WTC11 (cell line): ENCODE measurements around the gene SHISA9. TPM values are rescaled to one million over a fixed set of nuclear protein-coding genes. Genes with fewer than 3 reads are reported as not detected.

Experiments
- ATAC-seq: fragments of 200-7000 bp; cut with Tn5 transposase; 2 replicates; pipeline ENCODE4 v1.10.0; 2021; ENCODE audit warnings: mild to moderate bottlenecking, moderate library complexity
- CTCF ChIA-PET: fragments of 300-600 bp; sonication (Branson Sonifier 250); formaldehyde crosslinking; loops from one replicate; lab custom pipeline; 2021; ENCODE audit warnings: antibody characterized with exemption; lab: Charles Lee
- POLR2A ChIA-PET: fragments of 350-600 bp; sonication (Branson Sonifier 250); formaldehyde crosslinking; loops from one replicate; lab custom pipeline; 2021; ENCODE audit warnings: antibody characterized with exemption; lab: Charles Lee
- DNase-seq: peaks from one replicate; pipeline ENCODE4 v3.0.0; 2021; ENCODE audit warnings: low spot score
- H3K27ac Mint-ChIP-seq: 2 replicates; pipeline ENCODE4 v1.8.0; 2021; ENCODE audit warnings: mixed read lengths
- H3K27me3 Mint-ChIP-seq: 2 replicates; pipeline ENCODE4 v1.8.0; 2021; ENCODE audit warnings: low read depth, mild to moderate bottlenecking, moderate library complexity, mixed read lengths
- H3K36me3 Mint-ChIP-seq: 2 replicates; pipeline ENCODE4 v1.8.0; 2021; ENCODE audit warnings: mixed read lengths
- H3K4me1 Mint-ChIP-seq: 2 replicates; pipeline ENCODE4 v1.8.0; 2022; ENCODE audit warnings: mixed read lengths
- H3K4me3 Mint-ChIP-seq: 2 replicates; pipeline ENCODE4 v1.8.0; 2021; ENCODE audit warnings: mild to moderate bottlenecking, moderate library complexity, mixed read lengths
- H3K9me3 Mint-ChIP-seq: 2 replicates; pipeline ENCODE4 v1.8.0; 2021; ENCODE audit warnings: mixed read lengths
- CREB1 ChIP-seq: sonication (generic); formaldehyde crosslinking; IDR thresholded peaks from 2 replicates; pipeline ENCODE4 v1.8.0; 2023; ENCODE audit warnings: mild to moderate bottlenecking, missing genetic modification reagents
- CTCF ChIP-seq: fragments of 200-600 bp; IDR thresholded peaks from 2 replicates; pipeline ENCODE4 v1.8.0; 2022; ENCODE audit warnings: antibody characterized with exemption
- ELF4 ChIP-seq: sonication (generic); formaldehyde crosslinking; IDR thresholded peaks from 2 replicates; pipeline ENCODE4 v1.8.1; 2022; ENCODE audit warnings: low read depth, mild to moderate bottlenecking, moderate library complexity, missing genetic modification reagents
- FOXP1 ChIP-seq: sonication (generic); formaldehyde crosslinking; IDR thresholded peaks from 2 replicates; pipeline ENCODE4 v1.8.0; 2022; ENCODE audit warnings: missing genetic modification reagents, mild to moderate bottlenecking, moderate library complexity, borderline replicate concordance
- FOXP4 ChIP-seq: sonication (generic); formaldehyde crosslinking; IDR thresholded peaks from 2 replicates; pipeline ENCODE4 v1.8.0; 2022; ENCODE audit warnings: mild to moderate bottlenecking, missing genetic modification reagents
- HMGA2 ChIP-seq: fragments of 250-450 bp; sonication (Bioruptor Pico); IDR thresholded peaks from 2 replicates; pipeline ENCODE4 v1.4.0; 2021; ENCODE audit warnings: mild to moderate bottlenecking, moderate library complexity
- JAZF1 ChIP-seq: fragments of 250-450 bp; sonication (Bioruptor Pico); IDR thresholded peaks from 2 replicates; pipeline ENCODE4 v1.9.0; 2021; ENCODE audit warnings: moderate library complexity, mild to moderate bottlenecking, inconsistent platforms
- MYBL2 ChIP-seq: sonication (generic); formaldehyde crosslinking; IDR thresholded peaks from 2 replicates; pipeline ENCODE4 v1.8.1; 2023; ENCODE audit warnings: mild to moderate bottlenecking, moderate library complexity, missing genetic modification reagents
- RORB ChIP-seq: fragments of 250-450 bp; sonication (Bioruptor Pico); IDR thresholded peaks from 2 replicates; pipeline ENCODE4 v1.9.0; 2021; ENCODE audit warnings: mild to moderate bottlenecking
- TEAD1 ChIP-seq: sonication (generic); formaldehyde crosslinking; IDR thresholded peaks from 2 replicates; pipeline ENCODE4 v1.8.0; 2022; ENCODE audit warnings: mild to moderate bottlenecking, missing genetic modification reagents
- TEAD4 ChIP-seq: sonication (generic); formaldehyde crosslinking; IDR thresholded peaks from 2 replicates; pipeline ENCODE4 v1.8.0; 2022; ENCODE audit warnings: mild to moderate bottlenecking, missing genetic modification reagents
- ZNF396 ChIP-seq: fragments of 250-450 bp; sonication (Bioruptor Pico); IDR thresholded peaks from 2 replicates; pipeline ENCODE4 v1.8.0; 2021; ENCODE audit warnings: mild to moderate bottlenecking, moderate library complexity, borderline replicate concordance
- ZNF425 ChIP-seq: fragments of 250-450 bp; sonication (Bioruptor Pico); conservative IDR thresholded peaks from 2 replicates; pipeline ENCODE4 v1.9.0; 2021; ENCODE audit warnings: mild to moderate bottlenecking
- ZNF512 ChIP-seq: sonication (generic); formaldehyde crosslinking; IDR thresholded peaks from 2 replicates; pipeline ENCODE4 v1.8.1; 2022; ENCODE audit warnings: missing genetic modification reagents, borderline replicate concordance
- ZNF671 ChIP-seq: fragments of 250-450 bp; sonication (Bioruptor Pico); IDR thresholded peaks from 2 replicates; pipeline ENCODE4 v1.8.0; 2021; ENCODE audit warnings: mild to moderate bottlenecking
- total RNA-seq: library from RNA; stranded (reverse); gene quantifications from 3 replicates; pipeline ENCODE4 v1.2.3, GENCODE V29; 2021
- TF ChIP-seq, protein P1 (sequence below): fragments of 250-450 bp; sonication (Bioruptor Pico); IDR thresholded peaks from 2 replicates; pipeline ENCODE4 v1.9.0; 2021; ENCODE audit warnings: mild to moderate bottlenecking
- TF ChIP-seq, protein P2 (sequence below): sonication (generic); formaldehyde crosslinking; IDR thresholded peaks from 2 replicates; pipeline ENCODE4 v1.8.1; 2022; ENCODE audit warnings: mild to moderate bottlenecking, moderate library complexity, missing genetic modification reagents
- TF ChIP-seq, protein P3 (sequence below): sonication (generic); formaldehyde crosslinking; IDR thresholded peaks from 2 replicates; pipeline ENCODE4 v1.8.0; 2022; ENCODE audit warnings: mild to moderate bottlenecking, missing genetic modification reagents
- TF ChIP-seq, protein P4 (sequence below): sonication (generic); formaldehyde crosslinking; conservative IDR thresholded peaks from 2 replicates; pipeline ENCODE4 v1.8.1; 2023; ENCODE audit warnings: mild to moderate bottlenecking, low read depth, missing genetic modification reagents, moderate library complexity

Gene SHISA9
- total RNA-seq, 1 experiment from 2014 or later, result 37.5 TPM

DNA sequence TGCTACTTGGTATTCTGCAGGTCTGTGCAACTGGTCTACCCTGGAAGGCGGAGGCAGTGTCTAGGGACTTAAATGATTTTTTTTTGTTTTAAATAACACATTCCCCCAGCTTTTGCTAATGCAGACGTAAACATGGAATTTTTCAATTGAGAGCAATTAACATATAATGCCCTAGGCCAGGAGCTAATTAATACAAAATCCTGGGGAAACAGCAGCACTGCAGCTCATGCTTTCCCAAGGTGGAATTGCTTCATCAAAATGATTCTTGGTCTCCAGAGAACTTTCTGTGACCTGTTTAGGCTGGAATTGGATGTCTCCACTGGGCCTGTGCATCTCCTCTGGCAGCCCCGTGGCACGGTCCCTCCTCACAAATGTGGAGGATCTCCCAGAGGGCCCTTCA, 50.6 kb downstream of the SHISA9 start (continued):
- TF ChIP-seq ELF4 (CRISPR knock-in tag) (no peak), ZNF396 (no peak), TEAD1 (CRISPR knock-in tag) (no peak), CTCF (no peak)
- TF ChIP-seq, protein P1, sequence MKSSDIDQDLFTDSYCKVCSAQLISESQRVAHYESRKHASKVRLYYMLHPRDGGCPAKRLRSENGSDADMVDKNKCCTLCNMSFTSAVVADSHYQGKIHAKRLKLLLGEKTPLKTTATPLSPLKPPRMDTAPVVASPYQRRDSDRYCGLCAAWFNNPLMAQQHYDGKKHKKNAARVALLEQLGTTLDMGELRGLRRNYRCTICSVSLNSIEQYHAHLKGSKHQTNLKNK, result no peak
- TF ChIP-seq, all 79 proteins: peak for 0

DNA sequence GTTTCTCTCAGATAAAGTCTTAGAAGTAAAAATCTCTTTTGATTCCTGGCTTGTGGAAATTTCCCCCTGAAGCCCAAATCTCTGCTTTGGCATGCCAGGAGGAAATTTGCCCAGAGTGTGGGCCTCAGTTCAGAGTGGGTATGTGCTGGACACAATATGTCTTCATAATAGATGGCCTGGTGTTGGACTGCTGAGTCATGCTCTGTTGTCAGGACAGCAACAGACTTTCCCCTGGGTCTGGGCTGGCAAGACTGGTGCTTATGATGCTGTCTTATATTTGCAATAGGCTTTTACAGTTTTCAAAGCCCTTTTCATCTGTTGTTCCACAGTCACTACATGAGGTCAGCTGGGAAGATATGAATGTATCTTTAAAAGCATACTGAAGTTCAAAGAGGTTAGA, 57.0 kb downstream of the SHISA9 start:
- CTCF ChIA-PET, result no interaction called here
- TF ChIP-seq MYBL2 (CRISPR knock-in tag) (no peak), FOXP1 (no peak), ZNF425 (CRISPR knock-in tag) (no peak), CREB1 (CRISPR knock-in tag) (no peak), ZNF512 (CRISPR knock-in tag) (no peak), TEAD4 (no peak), ZNF671 (CRISPR knock-in tag) (no peak), HMGA2 (CRISPR knock-in tag) (no peak), FOXP4 (CRISPR knock-in tag) (no peak), JAZF1 (CRISPR knock-in tag) (no peak), RORB (CRISPR knock-in tag) (no peak)
- TF ChIP-seq, protein P1, result no peak
- TF ChIP-seq, protein P2, sequence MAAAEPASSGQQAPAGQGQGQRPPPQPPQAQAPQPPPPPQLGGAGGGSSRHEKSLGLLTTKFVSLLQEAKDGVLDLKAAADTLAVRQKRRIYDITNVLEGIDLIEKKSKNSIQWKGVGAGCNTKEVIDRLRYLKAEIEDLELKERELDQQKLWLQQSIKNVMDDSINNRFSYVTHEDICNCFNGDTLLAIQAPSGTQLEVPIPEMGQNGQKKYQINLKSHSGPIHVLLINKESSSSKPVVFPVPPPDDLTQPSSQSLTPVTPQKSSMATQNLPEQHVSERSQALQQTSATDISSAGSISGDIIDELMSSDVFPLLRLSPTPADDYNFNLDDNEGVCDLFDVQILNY (CRISPR knock-in tag), result no peak
- TF ChIP-seq, protein P3, sequence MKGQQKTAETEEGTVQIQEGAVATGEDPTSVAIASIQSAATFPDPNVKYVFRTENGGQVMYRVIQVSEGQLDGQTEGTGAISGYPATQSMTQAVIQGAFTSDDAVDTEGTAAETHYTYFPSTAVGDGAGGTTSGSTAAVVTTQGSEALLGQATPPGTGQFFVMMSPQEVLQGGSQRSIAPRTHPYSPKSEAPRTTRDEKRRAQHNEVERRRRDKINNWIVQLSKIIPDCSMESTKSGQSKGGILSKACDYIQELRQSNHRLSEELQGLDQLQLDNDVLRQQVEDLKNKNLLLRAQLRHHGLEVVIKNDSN (CRISPR knock-in tag), result no peak
- TF ChIP-seq, protein P4, sequence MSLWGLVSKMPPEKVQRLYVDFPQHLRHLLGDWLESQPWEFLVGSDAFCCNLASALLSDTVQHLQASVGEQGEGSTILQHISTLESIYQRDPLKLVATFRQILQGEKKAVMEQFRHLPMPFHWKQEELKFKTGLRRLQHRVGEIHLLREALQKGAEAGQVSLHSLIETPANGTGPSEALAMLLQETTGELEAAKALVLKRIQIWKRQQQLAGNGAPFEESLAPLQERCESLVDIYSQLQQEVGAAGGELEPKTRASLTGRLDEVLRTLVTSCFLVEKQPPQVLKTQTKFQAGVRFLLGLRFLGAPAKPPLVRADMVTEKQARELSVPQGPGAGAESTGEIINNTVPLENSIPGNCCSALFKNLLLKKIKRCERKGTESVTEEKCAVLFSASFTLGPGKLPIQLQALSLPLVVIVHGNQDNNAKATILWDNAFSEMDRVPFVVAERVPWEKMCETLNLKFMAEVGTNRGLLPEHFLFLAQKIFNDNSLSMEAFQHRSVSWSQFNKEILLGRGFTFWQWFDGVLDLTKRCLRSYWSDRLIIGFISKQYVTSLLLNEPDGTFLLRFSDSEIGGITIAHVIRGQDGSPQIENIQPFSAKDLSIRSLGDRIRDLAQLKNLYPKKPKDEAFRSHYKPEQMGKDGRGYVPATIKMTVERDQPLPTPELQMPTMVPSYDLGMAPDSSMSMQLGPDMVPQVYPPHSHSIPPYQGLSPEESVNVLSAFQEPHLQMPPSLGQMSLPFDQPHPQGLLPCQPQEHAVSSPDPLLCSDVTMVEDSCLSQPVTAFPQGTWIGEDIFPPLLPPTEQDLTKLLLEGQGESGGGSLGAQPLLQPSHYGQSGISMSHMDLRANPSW (CRISPR knock-in tag), result no peak
- TF ChIP-seq, all 79 proteins: peak for 0
- POLR2A ChIA-PET, result no interaction called here

More for the DNA sequence above, 57.0 kb downstream of the SHISA9 start:
- ATAC-seq (no peak), DNase-seq (no peak)
- Mint-ChIP-seq H3K27me3 (no peaks in the 10 kb centered on the region), H3K9me3 (peaks cover 16% of the 10 kb centered on the region), H3K27ac (no peak overlapping the region), H3K4me1 (peaks cover 17% of the 10 kb centered on the region), H3K36me3 (peaks cover 14% of the 10 kb centered on the region), H3K4me3 (no peak overlapping the region)
